HG03139 (cell line): ENCODE results near the gene HOXC10.

Source experiments
- ATAC-seq: cut with Tn5 transposase; IDR thresholded peaks from one replicate; pipeline ENCODE4 v1.9.1; 2021; ENCODE audit not compliant: unreplicated experiment

HOXC10 gene

DNA sequence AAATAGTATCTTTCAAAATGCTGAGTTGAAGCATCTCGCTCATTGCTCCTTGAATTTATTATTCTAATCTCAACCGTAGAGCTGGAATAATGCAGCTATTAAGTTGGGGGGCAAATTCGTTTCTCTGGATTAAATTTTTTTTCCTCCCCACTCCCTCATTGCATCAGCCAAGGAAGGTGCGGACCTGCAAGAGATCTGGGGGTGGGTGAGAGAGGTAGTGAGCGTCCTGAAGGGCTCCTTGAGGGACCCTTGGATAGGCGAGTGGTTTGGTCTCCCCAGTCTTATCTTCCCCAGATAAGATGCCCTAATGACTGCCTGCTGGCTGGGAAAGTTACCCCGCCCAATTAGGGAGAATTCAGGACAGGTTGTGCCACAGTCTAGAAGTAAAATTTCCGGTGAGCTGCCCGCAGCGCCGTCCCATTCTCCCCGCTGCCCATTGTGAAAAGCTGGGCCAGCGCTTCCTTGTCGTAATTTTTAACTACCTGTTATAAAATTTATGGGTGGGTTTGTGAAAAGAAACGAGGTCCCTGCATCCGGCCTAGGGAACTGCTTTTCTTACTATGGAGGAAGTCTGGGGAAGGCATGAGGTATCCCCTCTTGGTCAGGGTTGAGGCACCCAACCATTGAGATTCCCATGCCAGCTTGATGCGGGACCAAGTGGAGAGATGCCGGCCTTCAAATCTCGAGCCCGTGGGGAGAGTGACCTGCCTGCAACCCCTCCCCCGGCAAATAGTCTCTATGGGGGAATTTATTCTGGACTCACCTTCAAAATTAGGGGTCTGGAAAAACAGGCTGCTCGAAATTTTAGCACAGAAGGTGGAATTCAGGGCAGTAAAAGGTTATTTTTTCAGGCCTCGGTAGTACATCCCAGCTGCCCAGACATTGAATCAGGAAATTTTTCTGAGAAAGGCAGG is 30.3 kb downstream of the HOXC10 start:
- no peak for ATAC-seq

DNA sequence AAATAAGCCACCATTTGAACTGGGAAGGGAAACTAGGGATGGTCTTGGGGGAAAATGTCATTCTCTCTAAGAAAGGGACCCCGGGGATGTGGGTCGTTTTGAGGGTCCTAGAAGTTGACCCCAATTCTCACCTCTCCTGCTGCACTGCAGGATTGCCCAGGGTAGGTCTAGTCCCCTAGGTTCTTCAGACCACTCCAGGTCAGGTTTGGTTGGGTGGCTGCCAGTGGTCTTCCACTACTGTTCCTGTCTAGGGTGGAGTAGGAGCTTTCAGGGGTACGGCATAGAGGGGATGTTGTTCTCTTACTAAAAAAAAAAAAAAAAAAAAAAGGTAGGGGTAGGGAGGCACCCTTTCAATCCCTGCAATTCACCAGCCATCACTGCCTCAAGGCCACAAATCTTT is 31.1 kb downstream of the HOXC10 start:
- no peak for ATAC-seq

DNA sequence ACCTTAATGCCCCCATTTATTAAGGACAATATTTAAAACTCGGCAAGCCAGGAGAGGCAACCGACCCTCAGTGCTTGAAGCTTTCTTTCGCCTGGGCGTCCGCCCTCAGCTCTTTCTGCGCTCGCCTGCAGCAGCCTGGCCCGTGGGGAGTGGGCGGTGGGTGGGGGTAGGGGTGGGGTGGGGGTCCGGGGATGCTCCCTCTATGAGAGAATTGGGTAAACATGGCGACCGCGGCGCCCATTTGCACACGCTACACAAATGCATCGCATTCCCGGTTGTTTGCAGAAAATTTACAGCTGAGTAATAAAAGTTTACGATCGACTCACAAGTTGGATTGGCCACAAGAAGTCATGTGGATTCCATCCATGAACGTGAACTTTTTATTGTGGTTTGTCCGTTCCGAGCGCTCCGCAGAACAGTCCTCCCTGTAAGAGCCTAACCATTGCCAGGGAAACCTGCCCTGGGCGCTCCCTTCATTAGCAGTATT is 31.6 kb downstream of the HOXC10 start:
- no peak for ATAC-seq

GRCh38 chr12:54017027-54017788 is 32.3 kb downstream of the HOXC10 start:
- peak; percentile 14 for ATAC-seq

DNA sequence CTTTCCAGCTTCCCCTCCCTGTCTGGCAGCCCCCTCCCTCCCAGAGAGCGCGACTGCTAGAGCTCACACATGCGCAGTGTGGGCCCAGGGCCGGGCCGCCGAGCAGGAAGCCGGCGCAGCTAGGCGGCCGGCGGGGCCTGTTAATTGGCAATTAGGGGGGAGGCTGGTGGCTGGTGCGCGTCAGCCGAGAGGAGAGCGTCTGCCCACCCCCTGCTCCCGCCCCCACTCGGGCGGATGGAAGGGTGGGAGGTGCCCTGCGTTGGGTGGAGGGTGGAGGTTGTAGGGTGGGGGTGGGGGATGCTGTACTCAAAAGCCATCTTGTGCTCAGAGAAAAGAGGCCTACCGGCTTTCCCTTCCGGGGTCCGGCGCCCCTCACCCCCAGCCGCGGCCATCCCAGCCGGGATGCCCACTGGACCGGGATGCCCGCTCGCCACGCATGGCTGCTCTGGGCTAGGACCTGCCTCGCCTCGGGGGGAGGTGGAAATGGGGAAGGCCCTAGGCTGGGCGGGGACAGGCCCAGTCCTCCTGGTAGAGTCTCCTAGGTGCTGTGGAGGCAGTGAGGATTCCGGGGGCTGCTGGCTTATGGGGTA is 33.0 kb downstream of the HOXC10 start:
- peak; percentile 66 for ATAC-seq

- ATAC-seq, result no peak
Observed at GRCh38 chr12:54018468-54018984, 33.6 kb downstream of the HOXC10 start.

DNA sequence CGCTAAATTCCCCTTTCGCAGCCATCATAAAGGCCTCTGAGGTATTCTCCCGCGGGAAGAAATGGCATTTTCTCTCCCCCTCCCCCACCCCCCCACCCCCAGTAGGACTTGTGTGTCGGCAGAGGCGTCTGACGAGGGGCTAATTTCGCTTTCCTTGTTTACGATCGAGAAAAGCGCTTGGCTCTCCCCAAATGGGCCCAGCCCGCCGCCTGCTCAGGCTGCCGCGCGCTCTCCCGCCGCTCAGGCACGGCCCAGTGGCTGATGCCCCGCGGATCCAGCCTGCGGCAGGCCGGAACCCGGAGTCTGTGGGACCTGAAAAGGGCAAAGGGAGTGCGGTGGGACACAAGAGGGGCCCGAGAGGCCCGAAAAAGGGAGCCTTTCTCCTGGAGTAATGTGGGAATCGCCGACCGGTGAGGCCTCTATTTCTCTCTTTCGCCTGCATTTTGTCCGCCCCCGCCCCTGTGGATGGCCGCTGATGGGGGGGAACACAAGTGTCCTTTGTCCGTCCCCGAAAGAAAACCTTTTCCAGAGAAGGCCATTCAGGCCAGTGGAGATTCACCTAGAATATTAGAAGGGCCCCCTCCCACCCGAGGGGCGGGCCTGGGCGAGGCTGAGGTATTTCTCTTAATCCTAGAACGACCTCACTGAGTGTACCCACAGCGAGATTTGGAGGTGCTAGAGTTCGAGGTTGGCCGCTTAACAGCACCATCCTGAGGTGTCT is 34.3 kb downstream of the HOXC10 start:
- no peak for ATAC-seq

GRCh38 chr12:54019924-54020590 is 35.1 kb downstream of the HOXC10 start:
- ATAC-seq, result no peak

- ATAC-seq, result no peak
Observed at GRCh38 chr12:54020591-54021405, 35.9 kb downstream of the HOXC10 start.

DNA sequence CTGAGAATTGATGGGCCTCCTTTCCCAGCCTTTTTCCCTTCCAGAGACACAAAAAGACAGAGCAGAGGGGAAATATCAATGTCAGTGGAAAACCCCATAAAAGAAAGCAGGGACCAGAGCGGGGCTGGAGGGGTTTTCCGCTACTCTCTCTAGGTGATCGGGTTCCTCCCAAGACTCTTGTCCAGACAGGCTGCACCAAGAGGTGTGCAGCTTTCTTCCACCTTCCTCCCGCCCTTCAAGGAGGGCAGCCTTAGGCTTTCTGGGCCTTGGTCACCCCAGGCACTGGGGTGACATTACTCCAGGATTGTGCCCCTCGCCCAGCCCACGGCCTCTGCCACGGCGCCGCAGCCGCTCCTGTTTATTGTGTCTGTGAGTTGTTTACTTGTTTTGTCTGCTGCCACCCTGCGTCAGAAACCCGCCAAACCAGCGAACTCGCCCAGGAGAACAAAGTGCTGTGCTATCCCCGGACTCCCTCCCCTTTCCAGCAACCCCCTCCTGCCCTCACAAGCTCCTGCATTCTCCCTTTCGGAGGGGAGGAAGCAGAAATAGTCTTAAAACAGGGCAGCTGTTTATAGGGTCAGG is 36.6 kb downstream of the HOXC10 start:
- ATAC-seq, result no peak

- no peak for ATAC-seq
Observed at GRCh38 chr12:54022960-54023884, 38.3 kb downstream of the HOXC10 start.

GRCh38 chr12:54024127-54024526 is 39.2 kb downstream of the HOXC10 start:
- no peak for ATAC-seq

- no peak for ATAC-seq
Observed at GRCh38 chr12:54024581-54025305, 39.8 kb downstream of the HOXC10 start.

DNA sequence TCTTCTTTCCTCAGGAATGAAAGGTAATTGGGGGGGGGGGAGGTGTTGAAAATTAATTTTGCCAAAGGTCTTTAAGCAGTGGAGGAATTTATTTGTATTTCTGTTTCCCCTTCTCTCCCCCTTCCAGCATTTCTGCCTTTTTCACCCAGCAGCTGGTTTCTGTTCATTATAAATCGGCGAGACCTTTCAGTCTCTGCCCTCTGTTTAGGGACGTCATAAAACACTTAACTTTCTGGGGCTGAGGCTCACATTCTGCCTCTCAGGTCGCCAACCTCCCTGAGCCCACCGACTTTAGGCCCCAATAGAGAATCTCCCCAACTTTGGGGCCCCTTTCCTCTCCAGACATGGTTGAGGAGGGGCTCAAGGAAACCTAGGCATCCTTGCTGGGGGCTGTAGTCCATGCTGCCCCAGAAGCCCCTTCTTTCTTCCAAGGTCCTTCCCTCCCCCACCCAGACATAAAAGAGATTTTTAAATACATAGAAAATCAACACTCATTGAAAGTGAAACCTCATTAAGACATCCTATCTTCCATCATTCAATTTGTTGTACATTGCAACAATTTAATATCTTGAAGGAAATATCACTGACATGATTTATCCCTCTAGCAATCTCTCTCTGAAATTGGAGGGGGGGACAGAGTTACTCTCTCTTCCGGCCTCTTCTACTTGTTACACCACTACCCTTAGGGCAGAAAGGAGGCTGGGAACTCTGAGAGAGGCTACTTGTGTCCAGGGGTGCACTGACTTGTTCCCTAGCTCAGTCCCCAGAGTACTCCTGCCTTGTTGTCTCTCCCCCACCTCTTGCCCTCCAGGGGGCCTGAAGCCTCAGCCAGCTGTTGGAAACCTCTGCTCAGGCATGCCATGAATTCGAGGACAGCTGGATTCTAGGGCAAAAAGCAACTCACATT is 40.8 kb downstream of the HOXC10 start:
- no peak for ATAC-seq

DNA sequence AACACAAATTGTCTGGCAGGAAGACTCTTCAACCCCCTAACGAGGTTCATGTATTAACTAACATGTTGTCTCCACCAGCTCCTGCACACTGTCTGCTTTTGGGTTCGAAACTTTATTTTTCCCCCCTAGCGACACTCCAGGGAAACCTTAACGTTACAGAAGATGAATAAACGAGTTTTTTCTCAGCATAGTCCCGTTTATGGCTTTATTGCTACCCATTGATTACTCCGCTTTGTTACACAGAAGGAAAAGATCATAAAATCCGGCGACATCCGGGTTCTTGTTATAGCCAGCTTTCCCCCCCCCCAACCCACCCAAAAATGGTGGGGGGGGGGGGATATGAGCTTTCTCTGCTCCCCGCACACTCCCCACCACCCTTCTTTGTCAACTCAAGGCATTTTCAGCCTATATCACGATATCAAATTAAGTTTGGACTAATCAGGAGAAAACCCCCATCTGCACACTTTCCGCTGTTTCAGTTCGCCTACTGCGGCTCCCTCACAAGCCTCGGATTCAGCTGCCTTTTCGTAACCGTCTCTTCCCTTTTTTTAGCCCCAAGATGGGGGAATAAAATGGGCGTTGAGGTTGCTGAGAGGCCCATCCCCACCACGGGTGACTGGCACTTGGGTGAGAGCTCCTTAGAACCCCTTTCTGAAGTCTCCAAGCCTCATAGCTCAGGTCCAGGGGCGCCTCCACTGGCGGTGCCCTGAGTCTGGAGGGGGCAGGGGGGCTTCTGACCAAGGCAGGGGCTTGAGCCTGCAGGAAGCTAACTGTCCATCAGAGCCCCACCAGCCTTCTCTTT is 41.9 kb downstream of the HOXC10 start:
- ATAC-seq, result no peak
